A673 (cell line): Measurements from ENCODE around the gene PTGDR2. TPM values are rescaled to one million over a fixed set of nuclear protein-coding genes. Genes with fewer than 3 reads are reported as not detected.

ENCODE experiments used
- BruUV-seq: library from RNA; stranded (reverse); fragments of 400-500 nt; replicated peaks from 2 replicates; lab custom pipeline; 2021; lab: Mats Ljungman, UMichigan
- CTCF ChIA-PET: fragments of 300-600 bp; sonication (Branson Sonifier 250); formaldehyde crosslinking; loops from one replicate; lab custom pipeline; 2022; ENCODE audit warnings: antibody characterized with exemption; lab: Charles Lee
- POLR2A ChIA-PET: fragments of 300-600 bp; sonication (Branson Sonifier 250); formaldehyde crosslinking; loops from one replicate; lab custom pipeline; 2022; ENCODE audit warnings: antibody characterized with exemption; ENCODE audit not compliant: low non-redundant PET; lab: Charles Lee
- DNase-seq: peaks from one replicate; pipeline ENCODE4 v3.0.0-alpha.2; 2015; ENCODE audit warnings: low spot score
- H3K27ac ChIP-seq: fragments of 200-600 bp; sonication (generic); 2 replicates; pipeline ENCODE4 v1.5.1; 2016; ENCODE audit warnings: mixed run types, low read depth, mild to moderate bottlenecking, mixed read lengths, antibody characterized with exemption, low read length; ENCODE audit not compliant: poor library complexity, severe bottlenecking
- H3K27me3 ChIP-seq: fragments of 200-600 bp; sonication (generic); replicated peaks from 2 replicates; pipeline ENCODE4 v1.6.1; 2017; ENCODE audit warnings: mixed run types, low read depth, mild to moderate bottlenecking, mixed read lengths, antibody characterized with exemption, low read length; ENCODE audit not compliant: insufficient read depth, poor library complexity
- H3K36me3 ChIP-seq: fragments of 200-600 bp; sonication (generic); 2 replicates; pipeline ENCODE4 v1.6.1; 2016; ENCODE audit warnings: mixed run types, mild to moderate bottlenecking, mixed read lengths, antibody characterized with exemption, low read length; ENCODE audit not compliant: insufficient read depth, poor library complexity, severe bottlenecking
- H3K4me1 ChIP-seq: fragments of 200-600 bp; sonication (generic); 2 replicates; pipeline ENCODE4 v1.6.1; 2017; ENCODE audit warnings: mixed run types, mild to moderate bottlenecking, mixed read lengths, antibody characterized with exemption, low read length; ENCODE audit not compliant: insufficient read depth, poor library complexity, severe bottlenecking
- H3K4me3 ChIP-seq: fragments of 200-600 bp; sonication (generic); 2 replicates; pipeline ENCODE4 v1.5.1; 2016; ENCODE audit warnings: low read depth, mixed run types, mild to moderate bottlenecking, mixed read lengths, low read length; ENCODE audit not compliant: poor library complexity, severe bottlenecking
- H3K9me3 ChIP-seq: fragments of 200-600 bp; sonication (generic); 2 replicates; pipeline ENCODE4 v1.6.1; 2016; ENCODE audit warnings: mixed run types, low read depth, mild to moderate bottlenecking, mixed read lengths, antibody characterized with exemption, low read length; ENCODE audit not compliant: poor library complexity, severe bottlenecking
- EZH2 ChIP-seq: fragments of 200-600 bp; sonication (generic); IDR thresholded peaks from 2 replicates; pipeline ENCODE4 v1.6.1; 2017; ENCODE audit warnings: borderline replicate concordance, low read depth, mild to moderate bottlenecking, mixed read lengths, antibody characterized with exemption, low read length; ENCODE audit not compliant: poor library complexity, severe bottlenecking
- intact Hi-C: fragments of 100-400 bp; cut with micrococcal nuclease; formaldehyde crosslinking; loops from one replicate; pipeline ENCODE4 v1.10.0; 2022; ENCODE audit not compliant: unreplicated experiment
- total RNA-seq: library from RNA; stranded (reverse); gene quantifications from 2 replicates; pipeline ENCODE4 v1.2.3, GENCODE V29; 2021
- TF ChIP-seq, protein P1 (sequence below): fragments of 300-800, 200-600 bp; sonication (generic); conservative IDR thresholded peaks from 2 replicates; pipeline ENCODE4 v1.5.1; 2017; ENCODE audit warnings: low read depth, mild to moderate bottlenecking, antibody characterized with exemption, low read length, moderate library complexity, mixed read lengths

PTGDR2 gene
- total RNA-seq, 1 experiment from 2014 or later, result 0.09 TPM

DNA sequence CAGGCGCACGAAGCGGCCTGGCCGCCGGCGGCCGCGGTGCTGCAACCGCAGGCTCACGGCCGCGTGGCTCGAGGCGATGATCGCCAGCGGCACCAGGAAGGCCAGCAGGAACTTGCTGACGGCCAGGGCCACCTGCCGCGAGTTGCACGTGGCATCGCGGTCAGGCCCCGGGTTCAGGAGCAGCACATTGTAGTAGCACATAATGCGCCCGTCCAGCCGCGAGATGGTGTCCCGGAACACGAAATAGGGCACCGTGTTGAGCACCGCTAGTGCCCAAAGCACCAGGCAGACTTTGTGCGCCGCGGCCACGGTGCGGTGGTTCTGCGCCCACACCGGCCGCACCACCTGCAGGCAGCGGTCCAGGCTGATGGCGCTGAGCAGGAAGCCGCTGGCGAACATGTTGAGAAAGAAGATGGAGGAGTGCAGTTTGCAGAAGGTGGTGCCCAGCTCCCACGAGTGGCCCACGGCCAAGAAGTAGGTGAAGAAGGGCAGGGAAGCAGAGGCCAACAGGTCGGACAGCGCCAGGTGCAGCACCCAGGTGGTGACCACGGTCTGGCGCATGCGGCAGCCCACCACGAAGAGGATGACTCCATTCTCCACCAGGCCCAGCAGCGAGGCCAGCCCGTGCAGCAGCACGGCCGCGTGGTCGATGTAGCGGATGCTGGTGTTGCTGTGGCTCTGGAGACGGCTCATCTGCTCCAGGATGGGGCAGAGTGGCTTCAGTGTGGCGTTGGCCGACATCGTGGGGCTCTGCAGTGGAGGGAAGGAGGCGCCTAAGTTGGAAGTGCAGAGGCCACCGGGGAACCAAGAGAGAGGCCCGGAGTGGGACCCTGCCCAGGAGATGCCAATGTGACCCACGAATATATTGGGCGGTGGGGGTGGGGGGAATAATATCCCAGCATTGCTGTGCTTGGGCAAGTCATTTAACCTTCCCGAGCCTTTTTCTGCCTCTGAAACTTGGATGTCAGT lies 2.5 kb downstream of the PTGDR2 start:
- peaks cover 34% of the 10 kb centered on the region for H3K36me3 ChIP-seq
- DNase-seq, result no peak
- ChIA-PET POLR2A (no interaction called here), CTCF (no interaction called here)
- H3K4me3 ChIP-seq, result no peak overlapping the region
- H3K9me3 ChIP-seq, result no peaks in the 10 kb centered on the region
- H3K4me1 ChIP-seq, result no peaks in the 10 kb centered on the region
- BruUV-seq, result no TSS peak
- intact Hi-C loops, result no loop called here
- H3K27ac ChIP-seq, result no peak overlapping the region
- TF ChIP-seq, protein P1, sequence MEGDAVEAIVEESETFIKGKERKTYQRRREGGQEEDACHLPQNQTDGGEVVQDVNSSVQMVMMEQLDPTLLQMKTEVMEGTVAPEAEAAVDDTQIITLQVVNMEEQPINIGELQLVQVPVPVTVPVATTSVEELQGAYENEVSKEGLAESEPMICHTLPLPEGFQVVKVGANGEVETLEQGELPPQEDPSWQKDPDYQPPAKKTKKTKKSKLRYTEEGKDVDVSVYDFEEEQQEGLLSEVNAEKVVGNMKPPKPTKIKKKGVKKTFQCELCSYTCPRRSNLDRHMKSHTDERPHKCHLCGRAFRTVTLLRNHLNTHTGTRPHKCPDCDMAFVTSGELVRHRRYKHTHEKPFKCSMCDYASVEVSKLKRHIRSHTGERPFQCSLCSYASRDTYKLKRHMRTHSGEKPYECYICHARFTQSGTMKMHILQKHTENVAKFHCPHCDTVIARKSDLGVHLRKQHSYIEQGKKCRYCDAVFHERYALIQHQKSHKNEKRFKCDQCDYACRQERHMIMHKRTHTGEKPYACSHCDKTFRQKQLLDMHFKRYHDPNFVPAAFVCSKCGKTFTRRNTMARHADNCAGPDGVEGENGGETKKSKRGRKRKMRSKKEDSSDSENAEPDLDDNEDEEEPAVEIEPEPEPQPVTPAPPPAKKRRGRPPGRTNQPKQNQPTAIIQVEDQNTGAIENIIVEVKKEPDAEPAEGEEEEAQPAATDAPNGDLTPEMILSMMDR, result no peak
- TF ChIP-seq EZH2, result no peak
- H3K27me3 ChIP-seq, result no peaks in the 10 kb centered on the region

DNA sequence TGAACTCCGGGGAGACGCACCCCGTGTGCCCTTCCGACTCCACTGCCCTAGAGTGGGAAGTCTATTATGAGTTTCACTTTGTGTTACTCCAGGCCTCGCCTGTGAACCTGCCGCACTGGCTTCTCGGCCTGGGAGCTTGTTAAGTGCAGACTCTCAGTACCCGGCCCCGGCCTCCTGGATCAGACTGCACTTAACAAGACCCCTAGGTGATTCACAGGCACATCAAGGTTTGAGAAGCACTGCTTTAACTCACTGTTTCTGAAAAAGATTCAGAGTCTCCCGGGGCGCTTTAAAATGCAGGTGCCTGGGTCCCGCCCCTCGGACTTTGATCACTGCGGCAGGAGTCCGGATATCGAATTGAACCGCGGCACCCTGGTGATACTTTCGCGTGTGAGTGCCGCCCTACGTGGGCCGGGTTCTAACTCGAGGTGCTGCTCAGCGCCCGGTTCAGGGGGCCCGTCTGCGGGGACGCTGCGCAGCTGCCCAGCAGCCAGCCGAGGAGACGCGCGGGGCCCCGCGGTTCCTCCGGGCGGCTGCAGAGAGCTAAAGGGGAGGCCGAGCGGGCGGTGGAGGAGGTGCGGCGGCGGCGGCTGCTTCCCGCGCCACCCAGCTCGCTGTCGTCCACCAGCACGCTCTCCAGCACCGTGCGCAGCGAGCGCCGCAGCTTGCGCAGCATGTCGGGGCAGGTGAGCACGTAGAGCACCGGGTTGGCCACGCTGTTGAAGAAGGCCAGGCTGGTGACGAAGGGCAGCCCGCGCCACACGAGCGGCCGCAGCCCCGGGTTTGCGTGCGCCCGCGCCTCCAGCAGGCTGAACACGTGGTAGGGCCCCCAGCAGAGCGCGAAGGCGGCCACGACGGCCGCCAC lies 3.4 kb downstream of the PTGDR2 start:
- ChIA-PET POLR2A (no interaction called here), CTCF (no interaction called here)
- H3K27me3 ChIP-seq, result no peaks in the 10 kb centered on the region
- no peaks in the 10 kb centered on the region for H3K4me1 ChIP-seq
- no peaks in the 10 kb centered on the region for H3K9me3 ChIP-seq
- DNase-seq, result no peak
- no TSS peak for BruUV-seq
- intact Hi-C loops, result no loop called here
- peaks cover 41% of the 10 kb centered on the region for H3K36me3 ChIP-seq
- TF ChIP-seq EZH2, result no peak
- TF ChIP-seq, protein P1, result no peak
- H3K4me3 ChIP-seq, result no peak overlapping the region
- H3K27ac ChIP-seq, result no peak overlapping the region

DNA sequence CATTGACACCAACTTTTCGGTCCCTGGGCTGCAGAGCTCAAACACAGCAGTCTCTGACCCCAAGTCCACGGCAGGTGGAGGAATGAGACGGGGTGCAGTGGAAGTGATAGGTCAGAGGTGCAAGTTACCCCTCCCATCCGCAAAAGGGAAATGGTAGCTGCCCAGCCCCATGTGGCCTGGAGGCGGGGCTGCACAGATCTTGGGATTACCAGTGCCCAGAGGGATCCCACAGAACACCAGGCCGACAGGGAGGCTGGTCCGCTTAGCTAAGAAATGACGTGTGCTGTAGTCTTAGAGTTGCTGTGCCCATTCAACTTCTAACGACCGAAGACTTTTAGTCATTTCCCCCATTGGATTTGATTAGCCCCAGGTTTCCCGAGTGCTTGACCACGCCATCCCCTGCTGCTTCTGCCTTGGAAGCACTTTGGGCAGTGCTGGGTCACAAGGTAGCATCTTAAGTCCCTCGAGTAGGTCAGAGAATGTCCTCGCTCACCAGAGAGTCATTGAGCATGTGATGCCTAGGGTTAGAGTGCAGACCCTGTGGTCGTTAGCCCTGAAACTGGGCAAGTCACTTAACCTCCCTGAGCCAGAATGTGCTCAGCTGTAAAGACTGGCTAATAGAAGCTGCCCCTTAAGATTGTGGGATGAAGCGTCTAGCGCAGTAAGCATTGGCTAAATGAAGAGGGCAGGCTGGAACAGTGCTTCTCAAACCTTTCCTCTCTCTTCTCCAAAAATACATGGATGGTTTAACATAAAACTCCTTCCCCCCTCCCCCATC lies 4.2 kb downstream of the PTGDR2 start:
- Histone ChIP-seq H3K4me1 (no peaks in the 10 kb centered on the region), H3K4me3 (no peak overlapping the region), H3K36me3 (peaks cover 44% of the 10 kb centered on the region), H3K27me3 (no peaks in the 10 kb centered on the region), H3K27ac (no peak overlapping the region), H3K9me3 (no peaks in the 10 kb centered on the region)
- BruUV-seq, result no TSS peak
- TF ChIP-seq, protein P1, result no peak
- no peak for TF ChIP-seq EZH2
- intact Hi-C loops, result no loop called here
- DNase-seq, result no peak
- CTCF ChIA-PET, result no interaction called here
- POLR2A ChIA-PET, result no interaction called here
